NCI-H128 (cell line): ENCODE results near the gene ACP1.

Experiments used
- DNase-seq: peaks from one replicate; lab custom pipeline; 2025; ENCODE audit not compliant: unreplicated experiment; lab: John Stamatoyannopoulos, UW

Gene ACP1

DNA sequence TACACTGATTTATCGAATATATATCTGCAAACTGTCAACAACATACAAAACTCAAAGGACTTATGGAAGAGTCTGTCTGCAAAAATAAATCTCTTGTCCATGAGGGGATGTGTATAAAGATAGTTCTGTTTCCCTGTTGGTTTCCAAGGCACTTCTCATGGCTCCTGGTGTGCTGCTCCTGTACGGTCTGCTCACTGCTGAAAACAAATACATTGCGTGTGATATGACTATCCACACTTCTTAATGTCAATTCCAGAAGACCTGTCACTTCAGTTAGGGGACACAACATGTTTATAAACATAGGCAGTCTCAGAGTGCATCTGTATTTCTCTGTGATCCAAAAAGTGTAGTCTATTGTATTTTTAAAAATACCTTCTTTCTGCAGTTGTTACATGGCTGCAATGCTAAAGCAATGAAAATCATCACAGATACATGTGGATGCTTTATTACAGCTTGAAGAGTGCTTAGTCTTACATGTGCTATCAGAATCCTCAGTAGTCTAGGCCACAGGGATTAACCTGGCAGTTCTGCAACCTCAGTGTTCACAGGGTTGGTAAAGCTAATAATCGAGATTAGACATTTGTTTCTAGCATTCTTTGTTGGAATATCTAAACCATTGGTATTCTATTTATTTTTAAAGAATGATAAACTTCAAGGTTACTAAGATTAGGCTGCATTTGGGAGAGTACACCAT lies 15.4 kb downstream of the ACP1 start:
- no peak for DNase-seq

- DNase-seq: no peak
Measured at GRCh38 chr2:280650-281110, 15.9 kb downstream of the ACP1 start.

DNA sequence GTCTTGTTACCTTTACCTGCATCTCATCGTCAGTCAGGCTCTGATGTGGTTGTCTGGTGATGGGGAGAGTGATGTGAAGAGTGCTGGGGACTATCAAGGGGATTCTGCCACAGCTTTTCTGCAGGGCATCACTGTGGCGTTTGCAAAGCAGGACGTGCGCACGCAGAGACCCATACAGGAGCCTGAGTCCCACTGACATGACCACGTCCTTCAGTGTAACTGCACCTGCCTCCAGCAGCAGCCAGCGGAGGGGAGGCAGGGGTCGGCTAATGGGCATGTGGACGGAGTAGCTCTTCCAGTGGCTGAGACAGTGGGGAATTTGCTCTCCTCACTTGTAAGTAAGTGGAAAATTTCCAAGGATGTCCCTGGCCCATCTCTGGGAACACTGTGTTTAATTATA lies 16.6 kb downstream of the ACP1 start:
- no peak for DNase-seq

- no peak for DNase-seq
Measured at GRCh38 chr2:282371-283263, 17.9 kb downstream of the ACP1 start.

- DNase-seq: no peak
Measured at GRCh38 chr2:283996-284794, 19.4 kb downstream of the ACP1 start.

GRCh38 chr2:284896-285492 lies 20.2 kb downstream of the ACP1 start:
- no peak for DNase-seq

DNA sequence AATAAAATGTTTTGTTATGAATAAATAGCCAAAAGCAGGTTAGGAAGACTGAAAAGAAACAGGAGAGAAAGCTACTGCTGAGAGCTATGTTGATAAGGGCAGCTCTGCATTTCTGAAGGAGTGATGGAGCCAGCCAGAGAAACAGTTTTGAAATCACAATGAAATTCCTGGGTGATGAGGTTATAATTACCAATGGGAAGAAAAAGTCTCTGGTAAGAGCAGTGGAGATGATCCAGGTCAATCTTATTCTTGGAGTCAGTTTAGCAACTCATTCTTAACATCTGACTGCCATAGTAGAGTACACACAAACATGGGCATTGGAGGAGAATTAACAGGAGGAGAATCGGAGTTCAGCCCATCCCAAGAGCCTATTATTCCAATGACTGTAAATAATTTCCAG lies 20.8 kb downstream of the ACP1 start:
- no peak for DNase-seq

GRCh38 chr2:286035-286434 lies 21.3 kb downstream of the ACP1 start:
- DNase-seq: no peak

GRCh38 chr2:286774-287392 lies 22.1 kb downstream of the ACP1 start:
- no peak for DNase-seq

- no peak for DNase-seq
Measured at GRCh38 chr2:287471-287885, 22.7 kb downstream of the ACP1 start.

- DNase-seq: no peak
Measured at GRCh38 chr2:287911-288757, 23.4 kb downstream of the ACP1 start, which contains the start of gene ALKAL2. Gene ALKAL2 (minus strand): TSS chr2:288091. CDS start chr2:287835, 256 bp downstream.

DNA sequence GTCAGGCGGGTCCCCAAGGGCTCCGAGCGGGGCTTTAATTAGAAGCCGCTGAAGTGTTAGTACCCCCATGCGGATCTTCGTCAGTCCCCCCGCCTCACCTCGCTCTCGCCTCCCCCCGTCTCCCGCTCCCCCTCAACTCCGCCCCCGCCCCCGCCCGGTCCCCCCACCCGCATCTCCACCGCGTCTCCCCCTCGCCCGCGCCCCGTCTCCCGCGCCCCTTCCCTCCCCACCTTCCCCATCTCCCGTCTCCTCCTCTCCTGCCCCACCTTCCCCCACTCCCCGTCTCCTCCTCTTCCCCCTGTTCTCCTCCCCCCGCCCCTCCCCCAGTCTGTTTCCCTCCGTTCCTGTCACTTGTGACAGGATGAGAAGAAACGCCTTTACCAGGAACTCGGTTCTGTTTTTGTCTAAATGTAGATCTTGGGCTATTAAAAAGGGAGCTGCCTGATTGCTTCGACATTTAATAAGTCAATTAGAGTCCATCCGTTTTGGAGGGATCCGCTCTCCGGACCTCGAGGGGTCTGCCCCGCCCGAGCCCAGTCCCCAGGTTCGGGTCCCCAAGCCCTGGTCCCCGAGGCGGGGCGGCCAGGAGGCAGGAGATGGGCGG lies 24.1 kb downstream of the ACP1 start:
- no peak for DNase-seq

GRCh38 chr2:289362-290089 lies 24.8 kb downstream of the ACP1 start:
- DNase-seq: no peak

DNA sequence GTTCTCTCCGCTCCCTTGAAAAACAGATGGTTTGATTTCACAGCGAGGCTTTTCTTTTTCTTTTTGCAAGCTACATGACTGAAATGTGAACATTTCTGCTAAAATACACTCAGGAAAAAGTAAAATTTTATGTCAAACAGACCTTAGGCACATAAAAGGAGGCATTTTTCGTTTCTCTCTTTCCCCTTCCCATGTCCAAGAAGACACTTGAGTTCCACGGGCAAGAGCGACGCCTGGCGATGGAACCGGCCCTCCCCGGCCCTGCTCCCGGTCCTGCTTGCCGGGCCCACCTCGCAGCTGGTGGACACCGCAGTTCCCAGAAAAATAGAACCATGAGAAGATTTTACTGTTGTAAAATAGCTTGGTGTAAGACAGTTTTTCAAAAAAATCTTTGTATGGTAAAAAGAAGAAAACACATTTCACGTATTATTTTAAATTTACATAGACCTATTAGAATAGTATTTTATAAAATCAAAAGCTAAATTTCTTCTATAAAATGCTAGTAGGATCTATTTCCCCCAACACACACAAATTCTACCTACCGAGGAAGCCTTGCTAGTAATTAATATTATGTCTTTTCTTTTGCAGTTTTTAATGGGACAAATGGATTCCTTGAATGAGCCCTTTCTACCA lies 25.5 kb downstream of the ACP1 start:
- peak; percentile 14 for DNase-seq

- DNase-seq: no peak
Measured at GRCh38 chr2:295090-295489, 30.3 kb downstream of the ACP1 start.

- no peak for DNase-seq
Measured at GRCh38 chr2:296354-296753, 31.6 kb downstream of the ACP1 start.

GRCh38 chr2:305366-305765 lies 40.6 kb downstream of the ACP1 start:
- DNase-seq: no peak
